Keratinocyte (primary cell): ENCODE data around the gene ALOX5. TPM values are rescaled to one million over a fixed set of nuclear protein-coding genes. Genes with fewer than 3 reads are reported as not detected.

Source experiments
- DNase-seq: peaks from one replicate; pipeline ENCODE4 v3.0.0-alpha.2; 2011; ENCODE audit warnings: low read depth, missing footprints, low spot score
- FAIRE-seq: peaks from 2 replicates; lab custom pipeline; 2011; peaks lifted over from hg19 to GRCh38; lab: Jason Lieb, UNC
- H2AFZ ChIP-seq: 2 replicates; pipeline ENCODE4 v1.6.0; 2012; ENCODE audit warnings: low read length, control low read depth, inconsistent platforms; ENCODE audit not compliant: control insufficient read depth
- H3K27ac ChIP-seq: 2 replicates; pipeline ENCODE4 v1.5.1; 2011; ENCODE audit warnings: low read length; ENCODE audit not compliant: control insufficient read depth, insufficient read depth
- H3K27me3 ChIP-seq: 3 replicates; pipeline ENCODE4 v1.6.0; 2011; ENCODE audit warnings: low read length; ENCODE audit not compliant: control insufficient read depth, insufficient read depth; ENCODE audit errors: extremely low read depth
- H3K36me3 ChIP-seq, 2 experiments: 2 replicates in 1 of 2; 3 replicates in 1 of 2; pipeline ENCODE4 v1.5.1; 2011; ENCODE audit warnings: low read length in 2 of 2, mild to moderate bottlenecking in 1 of 2; ENCODE audit not compliant: control insufficient read depth in 2 of 2, insufficient read depth in 2 of 2; ENCODE audit errors: extremely low read depth in 1 of 2
- H3K4me1 ChIP-seq: 3 replicates; pipeline ENCODE4 v1.5.1; 2011; ENCODE audit warnings: low read length; ENCODE audit not compliant: control insufficient read depth, insufficient read depth; ENCODE audit errors: extremely low read depth
- H3K4me2 ChIP-seq: 3 replicates; pipeline ENCODE4 v1.6.0; 2011; ENCODE audit warnings: low read depth, low read length; ENCODE audit not compliant: control insufficient read depth, insufficient read depth; ENCODE audit errors: extremely low read depth
- H3K4me3 ChIP-seq, 3 experiments: fragments of 200-600 bp in 1 of 3; sonication (generic) in 1 of 3; 2 replicates in 2 of 3; 3 replicates in 1 of 3; pipeline ENCODE4 v1.5.1; 2011 to 2016; ENCODE audit warnings: low read length in 3 of 3, mild to moderate bottlenecking in 3 of 3, control low read depth in 2 of 3, inconsistent platforms in 1 of 3, low read depth in 1 of 3, mixed read lengths in 1 of 3, mixed run types in 1 of 3, moderate library complexity in 1 of 3; ENCODE audit not compliant: control insufficient read depth in 2 of 3, insufficient read depth in 2 of 3; ENCODE audit errors: extremely low read depth in 1 of 3
- H3K79me2 ChIP-seq: 2 replicates; pipeline ENCODE4 v1.6.0; 2012; ENCODE audit warnings: low read length; ENCODE audit not compliant: control insufficient read depth, insufficient read depth
- H3K9ac ChIP-seq: 3 replicates; pipeline ENCODE4 v1.6.0; 2011; ENCODE audit warnings: low read length; ENCODE audit not compliant: control insufficient read depth, insufficient read depth; ENCODE audit errors: extremely low read depth
- H3K9me1 ChIP-seq: 3 replicates; pipeline ENCODE4 v1.6.0; 2011; ENCODE audit warnings: low read length; ENCODE audit not compliant: control insufficient read depth, insufficient read depth; ENCODE audit errors: extremely low read depth
- H3K9me3 ChIP-seq: 2 replicates; pipeline ENCODE4 v1.5.1; 2012; ENCODE audit warnings: low read depth, low read length; ENCODE audit not compliant: control insufficient read depth
- H4K20me1 ChIP-seq: 3 replicates; pipeline ENCODE4 v1.6.0; 2011; ENCODE audit warnings: low read length; ENCODE audit not compliant: control insufficient read depth, insufficient read depth; ENCODE audit errors: extremely low read depth
- CTCF ChIP-seq, 3 experiments: IDR thresholded peaks in 1 of 3; conservative IDR thresholded peaks in 1 of 3; optimal IDR thresholded peaks in 1 of 3; 2 replicates in 2 of 3; 3 replicates in 1 of 3; pipeline versions ENCODE3 to v1.5.1; 2011; ENCODE audit warnings: low read length in 3 of 3, mild to moderate bottlenecking in 3 of 3, moderate library complexity in 2 of 3, control low read depth in 1 of 3, inconsistent platforms in 1 of 3; ENCODE audit not compliant: insufficient read depth in 2 of 3; ENCODE audit errors: extremely low read depth in 1 of 3
- EZH2 ChIP-seq: IDR thresholded peaks from one replicate; pipeline ENCODE4 v1.6.1; 2012; ENCODE audit warnings: inconsistent platforms, mild to moderate bottlenecking, low read length, moderate library complexity
- dilution Hi-C: fragments of 300-500 bp; cut with MboI; formaldehyde crosslinking; loops from one replicate; pipeline ENCODE4 v1.7.0; 2020; ENCODE audit warnings: low sequenced_read_pairs; ENCODE audit not compliant: extremely low pct_ligation_motif_present
- polyA plus RNA-seq, 5 experiments: library from polyadenylated mRNA; depleted of rRNA in 3 of 5; stranded (reverse) in 3 of 5; stranded (forward) in 1 of 5; unstranded in 1 of 5; fragments of >200 nt; gene quantifications; 1 replicate in 1 of 5; 2 replicates in 3 of 5; 3 replicates in 1 of 5; pipeline versions ENCODE4 v1.2.1 to v1.2.3, GENCODE V29; 2011 to 2012; ENCODE audit warnings: missing spikeins in 2 of 5, low read depth in 1 of 5, low replicate concordance in 1 of 5

Gene ALOX5
- polyA plus RNA-seq, 1 donor (not counting 4 experiments of a cell fraction or from before 2014, with no cell fraction given): not detected

GRCh38 chr10:45424668-45425404, 50.8 kb downstream of the ALOX5 start:
- no peak overlapping the region for H3K4me3 ChIP-seq
- peaks cover 43% of the 10 kb centered on the region for H3K27me3 ChIP-seq
- H3K79me2 ChIP-seq: no peaks in the 10 kb centered on the region
- no peaks in the 10 kb centered on the region for H3K9me1 ChIP-seq
- no peak for TF ChIP-seq CTCF (optimal IDR thresholded peaks at IDR 0.05 in 1 of 3, IDR thresholded peaks at IDR 0.05 in 1 of 3, conservative IDR thresholded peaks at IDR 0.05 in 1 of 3; ENCODE audit: extremely low read depth in 1 of 3, insufficient read depth in 2 of 3, low read length in 3 of 3)
- no peak for TF ChIP-seq EZH2
- no peak overlapping the region for H2AFZ ChIP-seq
- no peaks in the 10 kb centered on the region for H4K20me1 ChIP-seq
- FAIRE-seq (no peak), DNase-seq (no peak)
- H3K9ac ChIP-seq: no peak overlapping the region
- no peaks in the 10 kb centered on the region for H3K36me3 ChIP-seq
- no peak overlapping the region for H3K4me2 ChIP-seq
- H3K27ac ChIP-seq: no peak overlapping the region
- dilution Hi-C loops: no loop called here
- no peaks in the 10 kb centered on the region for H3K4me1 ChIP-seq
- H3K9me3 ChIP-seq: no peaks in the 10 kb centered on the region

GRCh38 chr10:45425621-45426563, 51.9 kb downstream of the ALOX5 start:
- H3K36me3 ChIP-seq: no peaks in the 10 kb centered on the region
- FAIRE-seq: no peak
- H3K9me3 ChIP-seq: no peaks in the 10 kb centered on the region
- DNase-seq: no peak
- no peaks in the 10 kb centered on the region for H3K9me1 ChIP-seq
- H3K79me2 ChIP-seq: no peaks in the 10 kb centered on the region
- H3K4me1 ChIP-seq: no peaks in the 10 kb centered on the region
- TF ChIP-seq EZH2 (no peak), CTCF (optimal IDR thresholded peaks at IDR 0.05 in 1 of 3, IDR thresholded peaks at IDR 0.05 in 1 of 3, conservative IDR thresholded peaks at IDR 0.05 in 1 of 3; ENCODE audit: extremely low read depth in 1 of 3, insufficient read depth in 2 of 3, low read length in 3 of 3) (no peak)
- peak overlapping the region; percentile 3 for H2AFZ ChIP-seq
- H3K4me2 ChIP-seq: no peak overlapping the region
- no peak overlapping the region for H3K9ac ChIP-seq
- dilution Hi-C loops: no loop called here
- peaks cover 34% of the 10 kb centered on the region for H3K27me3 ChIP-seq
- no peak overlapping the region for H3K4me3 ChIP-seq
- H3K27ac ChIP-seq: no peak overlapping the region
- no peaks in the 10 kb centered on the region for H4K20me1 ChIP-seq
